COR-L47 (cell line): ENCODE results near the gene NUMA1.
A peak's percentile ranks its signal among the peaks of the same experiment; 100 is the strongest.

Source experiments
- DNase-seq: peaks from one replicate; lab custom pipeline; 2025; lab: John Stamatoyannopoulos, UW

NUMA1 gene

GRCh38 chr11:72067676-72068075 lies 12.7 kb downstream of the NUMA1 start:
- no peak for DNase-seq

- DNase-seq: no peak
Measured at GRCh38 chr11:72067266-72067665, 13.1 kb downstream of the NUMA1 start.

GRCh38 chr11:72066855-72067254 lies 13.5 kb downstream of the NUMA1 start:
- no peak for DNase-seq

DNA sequence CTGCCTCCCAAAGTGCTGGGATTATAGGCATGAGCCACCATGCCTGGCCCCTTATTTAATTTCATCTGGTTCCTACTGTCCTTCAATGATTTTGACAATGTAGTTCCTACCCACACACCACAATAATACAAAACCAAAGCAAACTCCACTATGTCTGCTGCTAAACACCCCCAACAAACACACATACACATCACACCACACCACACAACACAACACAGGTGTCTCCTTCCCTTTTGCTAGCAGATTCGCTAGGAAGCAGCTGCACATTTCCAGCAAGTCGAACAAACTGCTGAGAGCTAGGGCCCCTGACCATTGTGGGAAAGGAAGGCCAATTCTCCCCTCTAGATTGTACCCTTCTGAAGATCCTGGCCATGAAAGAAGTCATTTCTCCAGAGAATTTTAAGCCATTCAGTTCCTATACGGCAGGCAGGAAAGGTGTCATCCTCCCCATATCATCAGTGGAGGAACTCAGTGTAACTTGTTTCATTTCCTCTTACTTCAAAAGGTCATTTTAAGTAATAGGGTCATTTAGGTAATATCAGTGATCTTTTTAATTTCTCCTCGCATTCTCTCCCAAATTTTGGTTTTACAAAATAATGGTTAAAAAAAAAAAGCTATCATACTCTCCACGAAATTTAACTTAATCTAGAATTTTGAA lies 18.5 kb downstream of the NUMA1 start:
- no peak for DNase-seq

GRCh38 chr11:72058416-72059034 lies 21.8 kb downstream of the NUMA1 start:
- no peak for DNase-seq

- peak; percentile 27 for DNase-seq
Measured at GRCh38 chr11:72048766-72049460, 31.4 kb downstream of the NUMA1 start.

DNA sequence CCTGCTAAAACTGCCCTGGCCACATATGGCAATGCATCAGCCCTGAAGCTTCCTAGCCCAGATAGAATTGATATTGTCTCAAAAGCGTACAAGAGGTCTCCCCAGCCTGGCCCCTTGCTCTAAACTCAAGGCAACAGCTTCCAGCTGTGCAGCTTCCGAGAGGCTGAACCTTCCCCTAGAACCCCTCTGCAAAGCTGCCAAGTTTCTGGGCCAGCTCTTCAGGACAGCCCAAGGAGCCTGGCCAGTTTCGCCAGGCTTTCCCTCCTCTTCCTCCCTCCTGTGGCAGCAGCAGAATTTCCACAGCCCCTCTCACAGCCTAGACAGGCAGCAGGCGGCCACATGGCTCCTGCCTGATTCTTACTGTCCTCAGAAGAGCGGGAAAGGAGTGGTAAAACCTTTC lies 34.5 kb downstream of the NUMA1 start:
- DNase-seq: no peak

- no peak for DNase-seq
Measured at GRCh38 chr11:72042064-72042745, 38.1 kb downstream of the NUMA1 start.

- DNase-seq: peak; percentile 57
Measured at GRCh38 chr11:72041364-72042063, 38.8 kb downstream of the NUMA1 start.

DNA sequence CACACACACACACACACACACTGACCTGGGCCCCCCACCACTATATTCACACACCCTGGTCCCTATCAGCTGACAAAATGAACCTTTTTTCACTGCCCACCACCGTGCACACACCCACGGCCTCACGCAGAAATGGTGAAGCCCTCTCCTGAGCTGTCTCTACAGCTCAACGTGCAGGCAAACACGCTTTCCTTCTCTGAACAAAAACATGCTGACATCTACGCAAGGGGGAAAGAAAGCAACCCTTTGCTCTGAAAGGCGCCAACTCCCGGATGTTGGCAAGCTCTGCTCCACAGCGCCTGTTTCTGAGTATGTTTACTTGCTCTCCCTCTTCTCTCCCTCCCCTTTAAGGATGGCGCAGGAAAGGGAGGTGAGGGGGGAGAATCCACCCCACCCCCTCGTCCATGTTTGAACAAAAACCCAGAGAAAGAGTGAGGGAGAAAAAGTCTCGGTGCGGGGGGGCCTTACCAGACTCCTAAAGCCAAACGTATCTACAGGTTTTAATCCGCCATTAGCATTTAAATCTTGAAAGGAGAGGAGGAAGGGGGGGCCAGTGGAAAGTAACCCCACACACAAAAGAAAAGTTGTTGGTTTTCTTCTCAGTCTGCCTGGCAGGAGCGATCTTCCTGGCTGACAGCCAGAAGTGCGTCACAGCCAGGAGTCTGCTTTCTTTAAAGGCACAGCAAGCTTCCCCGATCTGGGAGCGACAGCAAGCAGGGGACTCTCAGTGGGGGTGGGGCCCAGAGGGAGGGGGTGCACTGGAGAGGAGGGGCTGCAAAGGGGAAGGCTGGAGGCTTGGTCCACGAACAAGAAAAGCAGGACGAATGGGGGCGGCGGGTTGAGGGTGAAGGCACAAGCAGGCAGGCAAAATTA lies 39.6 kb downstream of the NUMA1 start:
- peak; percentile 89 for DNase-seq

DNA sequence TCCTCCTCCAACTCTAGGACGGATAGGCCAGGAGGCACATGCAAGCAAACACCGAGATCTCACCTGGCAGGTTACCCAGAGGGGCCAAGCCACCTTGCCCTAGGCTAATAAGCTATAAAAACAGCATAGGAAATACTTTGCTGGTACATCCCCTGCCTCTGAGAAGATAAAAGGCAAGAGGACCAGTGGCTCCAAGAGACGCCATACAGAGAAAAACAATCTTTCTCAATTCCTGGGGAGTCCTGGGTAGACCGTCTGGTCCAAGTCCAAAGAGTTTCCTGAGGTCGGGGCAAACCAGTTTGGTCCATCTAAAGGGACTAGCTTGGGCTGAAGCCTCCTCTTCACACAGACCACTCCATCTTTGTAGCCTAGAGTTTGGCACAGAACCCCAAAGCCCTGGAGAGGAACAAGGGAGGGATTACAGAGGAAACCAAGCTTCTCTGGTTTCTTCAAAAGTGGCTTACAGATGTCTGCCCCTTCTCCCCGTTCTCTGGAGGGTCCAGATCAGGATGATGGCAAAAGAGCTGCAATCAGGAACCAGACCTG lies 40.4 kb downstream of the NUMA1 start:
- DNase-seq: peak; percentile 13

GRCh38 chr11:72039031-72039855 lies 41.1 kb downstream of the NUMA1 start:
- DNase-seq: no peak

GRCh38 chr11:72038491-72038890 lies 41.9 kb downstream of the NUMA1 start:
- DNase-seq: peak; percentile 42

- peak; percentile 53 for DNase-seq
Measured at GRCh38 chr11:72037554-72038311, 42.6 kb downstream of the NUMA1 start.

DNA sequence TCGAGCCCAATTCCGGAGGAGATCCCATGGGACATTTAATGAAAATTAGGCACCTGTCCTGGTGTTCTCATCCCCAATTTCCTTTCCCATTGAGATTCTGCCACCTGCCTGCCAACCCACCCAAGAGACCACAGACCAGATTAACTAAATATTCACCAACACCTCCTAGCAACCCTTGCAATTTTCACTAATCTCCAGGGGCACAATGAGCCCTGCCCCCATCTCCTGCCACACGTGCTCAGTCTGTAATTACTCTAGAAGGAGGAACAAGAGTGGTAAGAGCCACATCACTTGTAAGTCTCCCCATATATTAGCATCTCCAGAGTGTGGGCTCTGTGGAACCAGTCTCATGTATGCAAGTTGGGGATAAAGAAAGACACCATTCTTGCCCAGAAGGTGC lies 43.7 kb downstream of the NUMA1 start:
- no peak for DNase-seq

DNA sequence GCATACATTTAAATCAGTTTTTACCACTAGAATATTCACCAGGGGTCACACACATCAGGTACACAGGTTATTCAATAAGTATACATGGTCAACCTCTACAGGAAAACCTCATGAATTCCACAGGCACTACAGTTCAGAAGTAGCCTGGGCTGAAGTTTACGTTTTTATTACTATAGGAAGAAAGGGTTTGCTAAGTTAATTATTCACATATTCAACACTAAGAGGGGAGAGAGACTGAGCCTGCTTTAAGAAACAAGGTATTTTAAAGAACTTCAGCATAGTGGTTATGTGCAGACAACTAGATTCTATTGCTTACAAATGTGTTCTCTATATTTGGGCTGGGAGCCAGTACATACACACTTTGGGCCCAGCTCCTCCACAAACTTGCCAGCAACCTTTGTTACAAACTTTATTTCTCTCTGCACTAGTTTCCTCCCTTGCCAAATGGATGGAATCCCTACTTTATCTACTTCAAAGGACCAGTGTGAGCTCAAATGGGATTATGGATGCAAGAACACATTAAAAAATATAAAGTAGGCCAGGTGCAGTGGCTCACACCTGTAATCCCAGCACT lies 49.8 kb downstream of the NUMA1 start:
- DNase-seq: no peak

- no peak for DNase-seq
Measured at GRCh38 chr11:72026090-72026489, 54.3 kb downstream of the NUMA1 start.

DNA sequence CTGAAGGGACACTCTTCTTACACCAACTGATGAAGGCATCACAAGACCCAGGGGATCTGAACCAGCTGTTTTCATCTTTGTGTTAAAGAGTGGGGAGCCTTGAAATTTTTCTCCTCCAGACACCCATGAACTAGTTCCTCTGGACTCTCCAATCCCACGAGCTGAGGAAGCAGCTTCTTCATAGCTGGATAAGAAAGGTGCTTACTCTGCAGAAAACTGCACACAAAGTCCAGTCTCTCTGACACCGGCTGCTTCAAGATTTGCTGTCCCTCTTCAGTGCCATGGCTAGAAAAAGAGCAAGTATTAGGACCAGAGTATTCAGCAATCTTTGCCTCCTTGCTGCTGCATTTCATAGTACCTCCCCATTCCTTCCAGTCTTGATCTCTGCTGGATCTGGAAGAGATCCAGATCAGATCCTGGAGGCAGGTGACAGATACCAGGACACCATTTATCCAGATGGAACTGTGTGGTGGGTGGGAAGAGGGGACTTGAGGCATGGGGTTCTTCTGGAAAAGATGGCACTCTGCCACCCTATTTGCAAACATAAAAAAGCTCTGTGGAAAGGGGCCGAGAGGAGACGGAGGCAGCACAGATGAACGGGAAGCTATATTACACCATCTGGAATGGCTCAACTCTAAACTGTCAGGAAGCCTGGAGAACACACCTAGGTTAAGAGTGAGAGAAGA lies 56.1 kb downstream of the NUMA1 start:
- no peak for DNase-seq
